Measurements from ENCODE around the gene COL11A1.
A peak's percentile ranks its signal among the peaks of the same experiment; 100 is the strongest.

COL11A1 gene

DNA sequence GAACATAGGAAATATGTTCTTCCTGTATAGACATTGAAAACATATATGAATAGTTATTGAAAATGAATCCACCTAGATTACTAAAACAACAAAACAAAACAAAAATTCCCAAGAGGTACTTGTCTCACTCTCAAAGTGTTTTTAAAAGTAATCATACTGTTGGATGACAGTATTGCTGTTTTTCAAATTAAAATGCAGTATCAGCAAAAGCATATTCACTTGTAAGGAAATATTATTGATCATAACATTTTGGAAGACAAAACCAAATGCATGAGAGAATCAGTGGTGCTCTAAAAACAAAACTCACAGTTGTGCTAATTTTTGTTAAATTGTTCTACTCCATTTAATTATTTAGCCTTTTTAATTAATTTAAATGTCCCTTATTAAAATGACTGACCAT, 131.0 kb downstream of the COL11A1 start:
- no peak overlapping the region for H3K27ac ChIP-seq
- no peaks in the 10 kb centered on the region for H3K27me3 ChIP-seq (replicated peaks)
- DNase-seq = no peak
- in situ Hi-C loops (cut with HindIII; ENCODE audit: low pct_ligation_motif_present, low sequenced_read_pairs) = no loop called here
- no peak overlapping the region for H3K4me3 ChIP-seq (ENCODE audit: low read depth, low read length)
- TF ChIP-seq CTCF (IDR thresholded peaks at IDR 0.05; ENCODE audit: low read depth, low read length, missing control alignments) = no peak
- H3K36me3 ChIP-seq (replicated peaks) = no peaks in the 10 kb centered on the region

GRCh38 chr1:102970496-102971078, 137.7 kb downstream of the COL11A1 start:
- H3K36me3 ChIP-seq (replicated peaks) = no peaks in the 10 kb centered on the region
- H3K4me3 ChIP-seq (ENCODE audit: low read depth, low read length) = no peak overlapping the region
- H3K27me3 ChIP-seq (replicated peaks) = no peaks in the 10 kb centered on the region
- H3K27ac ChIP-seq = no peak overlapping the region
- peak; percentile 68 for TF ChIP-seq CTCF (IDR thresholded peaks at IDR 0.05; ENCODE audit: low read depth, low read length, missing control alignments)
- peak; percentile 53 for DNase-seq
- in situ Hi-C loops (cut with HindIII; ENCODE audit: low pct_ligation_motif_present, low sequenced_read_pairs) = no loop called here

DNA sequence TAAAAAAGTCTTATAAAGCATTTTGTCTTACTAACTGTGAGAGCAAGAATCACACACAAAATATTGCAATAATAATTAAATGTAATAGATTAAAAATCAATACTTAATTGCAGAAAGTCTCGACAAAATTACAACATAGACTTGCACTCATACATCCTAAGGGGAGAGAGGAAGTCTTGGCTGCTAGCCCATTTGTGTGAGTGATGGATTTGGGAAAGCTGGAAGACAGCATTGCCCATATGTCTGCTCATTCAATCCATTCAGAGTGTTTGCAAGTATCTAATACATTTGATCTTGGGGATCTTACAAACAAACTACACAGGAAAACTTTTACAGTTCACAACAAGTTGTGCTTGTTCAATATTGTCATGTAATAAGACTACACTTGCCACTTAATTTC, 140.5 kb downstream of the COL11A1 start:
- in situ Hi-C loops (cut with HindIII; ENCODE audit: low pct_ligation_motif_present, low sequenced_read_pairs) = no loop called here
- no peak for DNase-seq

DNA sequence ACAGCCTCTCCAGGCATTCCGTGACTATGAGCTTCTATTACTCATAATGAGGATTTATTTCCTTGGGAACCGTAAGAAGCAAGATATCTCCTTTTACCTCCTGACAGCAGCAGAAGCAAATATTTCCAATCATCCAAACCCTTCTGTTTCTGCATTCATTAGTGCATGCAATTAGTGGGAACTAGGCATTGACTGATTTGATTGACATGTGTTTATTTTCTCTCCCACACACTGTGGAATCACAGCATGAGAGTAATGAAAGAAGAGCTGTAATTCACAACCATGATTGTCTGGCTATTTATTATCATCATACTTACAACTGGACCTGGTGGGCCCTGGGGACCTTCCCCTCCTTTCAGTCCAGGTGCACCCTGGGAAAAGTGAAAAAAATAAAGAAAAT, 146.8 kb downstream of the COL11A1 start:
- no peak overlapping the region for H3K4me3 ChIP-seq (ENCODE audit: low read depth, low read length)
- H3K27me3 ChIP-seq (replicated peaks) = no peaks in the 10 kb centered on the region
- no peak for TF ChIP-seq CTCF (IDR thresholded peaks at IDR 0.05; ENCODE audit: low read depth, low read length, missing control alignments)
- no peaks in the 10 kb centered on the region for H3K36me3 ChIP-seq (replicated peaks)
- DNase-seq = no peak
- H3K27ac ChIP-seq = no peak overlapping the region
- in situ Hi-C loops (cut with HindIII; ENCODE audit: low pct_ligation_motif_present, low sequenced_read_pairs) = no loop called here

More for the DNA sequence above, 140.5 kb downstream of the COL11A1 start:
- H3K27me3 ChIP-seq (replicated peaks) = no peaks in the 10 kb centered on the region
- no peaks in the 10 kb centered on the region for H3K36me3 ChIP-seq (replicated peaks)
- no peak for TF ChIP-seq CTCF (IDR thresholded peaks at IDR 0.05; ENCODE audit: low read depth, low read length, missing control alignments)
- H3K4me3 ChIP-seq (ENCODE audit: low read depth, low read length) = no peak overlapping the region
- H3K27ac ChIP-seq = no peak overlapping the region

- H3K36me3 ChIP-seq (replicated peaks) = no peaks in the 10 kb centered on the region
- TF ChIP-seq CTCF (IDR thresholded peaks at IDR 0.05; ENCODE audit: low read depth, low read length, missing control alignments) = no peak
- no peak overlapping the region for H3K4me3 ChIP-seq (ENCODE audit: low read depth, low read length)
- H3K27me3 ChIP-seq (replicated peaks) = no peaks in the 10 kb centered on the region
- no peak for DNase-seq
- no peak overlapping the region for H3K27ac ChIP-seq
- in situ Hi-C loops (cut with HindIII; ENCODE audit: low pct_ligation_motif_present, low sequenced_read_pairs) = no loop called here
These were observed 153.7 kb downstream of the COL11A1 start for GRCh38 chr1:102954576-102954975.

- DNase-seq = no peak
- no peaks in the 10 kb centered on the region for H3K36me3 ChIP-seq (replicated peaks)
- no peak for TF ChIP-seq CTCF (IDR thresholded peaks at IDR 0.05; ENCODE audit: low read depth, low read length, missing control alignments)
- no peak overlapping the region for H3K4me3 ChIP-seq (ENCODE audit: low read depth, low read length)
- H3K27me3 ChIP-seq (replicated peaks) = no peaks in the 10 kb centered on the region
- in situ Hi-C loops (cut with HindIII; ENCODE audit: low pct_ligation_motif_present, low sequenced_read_pairs) = no loop called here
- no peak overlapping the region for H3K27ac ChIP-seq
These were observed 155.9 kb downstream of the COL11A1 start for GRCh38 chr1:102952400-102952799.
